ENCODE measurements around the gene GJA9. TPM values are rescaled to one million over a fixed set of nuclear protein-coding genes. Genes with fewer than 3 reads are reported as not detected.

Gene GJA9
- total and polyA plus RNA-seq, 2 of the 8 experiments (the other 6 are each of a cell fraction or from before 2014, with no cell fraction given): not detected

- TF ChIP-seq, protein P1, sequence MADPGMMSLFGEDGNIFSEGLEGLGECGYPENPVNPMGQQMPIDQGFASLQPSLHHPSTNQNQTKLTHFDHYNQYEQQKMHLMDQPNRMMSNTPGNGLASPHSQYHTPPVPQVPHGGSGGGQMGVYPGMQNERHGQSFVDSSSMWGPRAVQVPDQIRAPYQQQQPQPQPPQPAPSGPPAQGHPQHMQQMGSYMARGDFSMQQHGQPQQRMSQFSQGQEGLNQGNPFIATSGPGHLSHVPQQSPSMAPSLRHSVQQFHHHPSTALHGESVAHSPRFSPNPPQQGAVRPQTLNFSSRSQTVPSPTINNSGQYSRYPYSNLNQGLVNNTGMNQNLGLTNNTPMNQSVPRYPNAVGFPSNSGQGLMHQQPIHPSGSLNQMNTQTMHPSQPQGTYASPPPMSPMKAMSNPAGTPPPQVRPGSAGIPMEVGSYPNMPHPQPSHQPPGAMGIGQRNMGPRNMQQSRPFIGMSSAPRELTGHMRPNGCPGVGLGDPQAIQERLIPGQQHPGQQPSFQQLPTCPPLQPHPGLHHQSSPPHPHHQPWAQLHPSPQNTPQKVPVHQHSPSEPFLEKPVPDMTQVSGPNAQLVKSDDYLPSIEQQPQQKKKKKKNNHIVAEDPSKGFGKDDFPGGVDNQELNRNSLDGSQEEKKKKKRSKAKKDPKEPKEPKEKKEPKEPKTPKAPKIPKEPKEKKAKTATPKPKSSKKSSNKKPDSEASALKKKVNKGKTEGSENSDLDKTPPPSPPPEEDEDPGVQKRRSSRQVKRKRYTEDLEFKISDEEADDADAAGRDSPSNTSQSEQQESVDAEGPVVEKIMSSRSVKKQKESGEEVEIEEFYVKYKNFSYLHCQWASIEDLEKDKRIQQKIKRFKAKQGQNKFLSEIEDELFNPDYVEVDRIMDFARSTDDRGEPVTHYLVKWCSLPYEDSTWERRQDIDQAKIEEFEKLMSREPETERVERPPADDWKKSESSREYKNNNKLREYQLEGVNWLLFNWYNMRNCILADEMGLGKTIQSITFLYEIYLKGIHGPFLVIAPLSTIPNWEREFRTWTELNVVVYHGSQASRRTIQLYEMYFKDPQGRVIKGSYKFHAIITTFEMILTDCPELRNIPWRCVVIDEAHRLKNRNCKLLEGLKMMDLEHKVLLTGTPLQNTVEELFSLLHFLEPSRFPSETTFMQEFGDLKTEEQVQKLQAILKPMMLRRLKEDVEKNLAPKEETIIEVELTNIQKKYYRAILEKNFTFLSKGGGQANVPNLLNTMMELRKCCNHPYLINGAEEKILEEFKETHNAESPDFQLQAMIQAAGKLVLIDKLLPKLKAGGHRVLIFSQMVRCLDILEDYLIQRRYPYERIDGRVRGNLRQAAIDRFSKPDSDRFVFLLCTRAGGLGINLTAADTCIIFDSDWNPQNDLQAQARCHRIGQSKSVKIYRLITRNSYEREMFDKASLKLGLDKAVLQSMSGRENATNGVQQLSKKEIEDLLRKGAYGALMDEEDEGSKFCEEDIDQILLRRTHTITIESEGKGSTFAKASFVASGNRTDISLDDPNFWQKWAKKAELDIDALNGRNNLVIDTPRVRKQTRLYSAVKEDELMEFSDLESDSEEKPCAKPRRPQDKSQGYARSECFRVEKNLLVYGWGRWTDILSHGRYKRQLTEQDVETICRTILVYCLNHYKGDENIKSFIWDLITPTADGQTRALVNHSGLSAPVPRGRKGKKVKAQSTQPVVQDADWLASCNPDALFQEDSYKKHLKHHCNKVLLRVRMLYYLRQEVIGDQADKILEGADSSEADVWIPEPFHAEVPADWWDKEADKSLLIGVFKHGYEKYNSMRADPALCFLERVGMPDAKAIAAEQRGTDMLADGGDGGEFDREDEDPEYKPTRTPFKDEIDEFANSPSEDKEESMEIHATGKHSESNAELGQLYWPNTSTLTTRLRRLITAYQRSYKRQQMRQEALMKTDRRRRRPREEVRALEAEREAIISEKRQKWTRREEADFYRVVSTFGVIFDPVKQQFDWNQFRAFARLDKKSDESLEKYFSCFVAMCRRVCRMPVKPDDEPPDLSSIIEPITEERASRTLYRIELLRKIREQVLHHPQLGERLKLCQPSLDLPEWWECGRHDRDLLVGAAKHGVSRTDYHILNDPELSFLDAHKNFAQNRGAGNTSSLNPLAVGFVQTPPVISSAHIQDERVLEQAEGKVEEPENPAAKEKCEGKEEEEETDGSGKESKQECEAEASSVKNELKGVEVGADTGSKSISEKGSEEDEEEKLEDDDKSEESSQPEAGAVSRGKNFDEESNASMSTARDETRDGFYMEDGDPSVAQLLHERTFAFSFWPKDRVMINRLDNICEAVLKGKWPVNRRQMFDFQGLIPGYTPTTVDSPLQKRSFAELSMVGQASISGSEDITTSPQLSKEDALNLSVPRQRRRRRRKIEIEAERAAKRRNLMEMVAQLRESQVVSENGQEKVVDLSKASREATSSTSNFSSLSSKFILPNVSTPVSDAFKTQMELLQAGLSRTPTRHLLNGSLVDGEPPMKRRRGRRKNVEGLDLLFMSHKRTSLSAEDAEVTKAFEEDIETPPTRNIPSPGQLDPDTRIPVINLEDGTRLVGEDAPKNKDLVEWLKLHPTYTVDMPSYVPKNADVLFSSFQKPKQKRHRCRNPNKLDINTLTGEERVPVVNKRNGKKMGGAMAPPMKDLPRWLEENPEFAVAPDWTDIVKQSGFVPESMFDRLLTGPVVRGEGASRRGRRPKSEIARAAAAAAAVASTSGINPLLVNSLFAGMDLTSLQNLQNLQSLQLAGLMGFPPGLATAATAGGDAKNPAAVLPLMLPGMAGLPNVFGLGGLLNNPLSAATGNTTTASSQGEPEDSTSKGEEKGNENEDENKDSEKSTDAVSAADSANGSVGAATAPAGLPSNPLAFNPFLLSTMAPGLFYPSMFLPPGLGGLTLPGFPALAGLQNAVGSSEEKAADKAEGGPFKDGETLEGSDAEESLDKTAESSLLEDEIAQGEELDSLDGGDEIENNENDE (IDR thresholded peaks at IDR 0.05; ENCODE audit: insufficient replicate concordance, low read length): no peak
- TF ChIP-seq MAX (IDR thresholded peaks at IDR 0.05): no peak
These were observed at the start of gene GJA9 (continued) for GRCh38 chr1:38881487-38881886.
